IMR-90 (cell line): ENCODE measurements around the gene RAB11FIP4. TPM values are rescaled to one million over a fixed set of nuclear protein-coding genes. Genes with fewer than 3 reads are reported as not detected.

Source experiments
- ATAC-seq: fragments of 200-7000 bp; cut with Tn5 transposase; 2 replicates; pipeline ENCODE4 v1.9.1; 2020; ENCODE audit warnings: low read depth, mild to moderate bottlenecking, moderate library complexity
- BruUV-seq: library from RNA; stranded (reverse); fragments of 400-500 nt; replicated peaks from 2 replicates; lab custom pipeline; 2021; lab: Mats Ljungman, UMichigan
- CTCF ChIA-PET: fragments of 300-600 bp; formaldehyde crosslinking; extraction: SDS; loops from one replicate; lab custom pipeline; 2021; ENCODE audit warnings: antibody characterized with exemption; lab: Yijun Ruan, JAX
- POLR2A ChIA-PET: fragments of 300-600 bp; sonication (Branson Sonifier 250); formaldehyde crosslinking; loops from one replicate; lab custom pipeline; 2022; ENCODE audit warnings: antibody characterized with exemption; ENCODE audit not compliant: unreplicated experiment; lab: Charles Lee
- DNase-seq: peaks from one replicate; pipeline ENCODE4 v3.0.0; 2013
- H2AFZ ChIP-seq: replicated peaks from 2 replicates; pipeline ENCODE3; 2013; ENCODE audit warnings: low read length, mild to moderate bottlenecking; ENCODE audit not compliant: poor library complexity
- H2AK5ac ChIP-seq: 2 replicates; pipeline ENCODE4 v1.6.1; 2013; ENCODE audit warnings: low read depth, low read length, inconsistent platforms
- H2AK9ac ChIP-seq: replicated peaks from 2 replicates; pipeline ENCODE3; 2013; ENCODE audit warnings: mild to moderate bottlenecking, low read depth, low read length, moderate library complexity; ENCODE audit not compliant: poor library complexity
- H2BK120ac ChIP-seq: 2 replicates; pipeline ENCODE4 v1.6.1; 2013; ENCODE audit warnings: low read depth, low read length, inconsistent platforms
- H2BK15ac ChIP-seq: 3 replicates; pipeline ENCODE4 v1.6.1; 2013; ENCODE audit warnings: low read depth, low read length, inconsistent platforms
- H2BK20ac ChIP-seq: 2 replicates; pipeline ENCODE4 v1.6.1; 2013; ENCODE audit warnings: low read depth, mild to moderate bottlenecking, inconsistent platforms, low read length, moderate library complexity
- H2BK5ac ChIP-seq: 2 replicates; pipeline ENCODE4 v1.6.1; 2013; ENCODE audit warnings: mild to moderate bottlenecking, low read depth, low read length, inconsistent platforms; ENCODE audit not compliant: poor library complexity, severe bottlenecking
- H3K14ac ChIP-seq: replicated peaks from 2 replicates; pipeline ENCODE4 v1.6.1; 2013; ENCODE audit warnings: low read depth, low read length, inconsistent platforms
- H3K18ac ChIP-seq: 2 replicates; pipeline ENCODE4 v1.6.1; 2013; ENCODE audit warnings: low read depth, low read length, control low read depth
- H3K23ac ChIP-seq: 2 replicates; pipeline ENCODE4 v1.6.1; 2013; ENCODE audit warnings: low read depth, low read length, inconsistent platforms
- H3K27ac ChIP-seq: 2 replicates; pipeline ENCODE4 v1.5.1; 2013; ENCODE audit warnings: mild to moderate bottlenecking, control low read depth, low read length; ENCODE audit not compliant: insufficient read depth
- H3K27me3 ChIP-seq: 2 replicates; pipeline ENCODE4 v1.6.1; 2013; ENCODE audit warnings: low read length; ENCODE audit not compliant: control insufficient read depth, insufficient read depth
- H3K36me3 ChIP-seq: 2 replicates; pipeline ENCODE4 v1.6.1; 2013; ENCODE audit warnings: low read length, mixed read lengths; ENCODE audit not compliant: control insufficient read depth, insufficient read depth
- H3K4ac ChIP-seq: 2 replicates; pipeline ENCODE4 v1.6.1; 2013; ENCODE audit warnings: low read depth, low read length, inconsistent platforms
- H3K4me1 ChIP-seq: 2 replicates; pipeline ENCODE4 v1.6.1; 2013; ENCODE audit warnings: low read length, mixed read lengths; ENCODE audit not compliant: control insufficient read depth, insufficient read depth
- H3K4me2 ChIP-seq: 2 replicates; pipeline ENCODE4 v1.6.1; 2013; ENCODE audit warnings: low read depth, mild to moderate bottlenecking, control low read depth, low read length, moderate library complexity
- H3K4me3 ChIP-seq: 2 replicates; pipeline ENCODE4 v1.5.1; 2013; ENCODE audit warnings: low read depth, mild to moderate bottlenecking, control low read depth, low read length, moderate library complexity; ENCODE audit not compliant: insufficient read depth
- H3K56ac ChIP-seq: 2 replicates; pipeline ENCODE4 v1.6.1; 2013; ENCODE audit warnings: low read length, inconsistent platforms; ENCODE audit not compliant: insufficient read depth; ENCODE audit errors: extremely low read depth
- H3K79me1 ChIP-seq, 2 experiments: 2 replicates each; pipeline ENCODE4 v1.6.1; 2013; ENCODE audit warnings: low read length in 2 of 2, inconsistent platforms in 1 of 2, low read depth in 1 of 2
- H3K9ac ChIP-seq: 2 replicates; pipeline ENCODE4 v1.6.1; 2013; ENCODE audit warnings: low read depth, low read length, control low read depth
- H3K9me1 ChIP-seq: 2 replicates; pipeline ENCODE4 v1.6.1; 2013; ENCODE audit warnings: low read length, inconsistent platforms; ENCODE audit not compliant: insufficient read depth
- H3K9me3 ChIP-seq: 2 replicates; pipeline ENCODE4 v1.6.1; 2013; ENCODE audit warnings: low read length; ENCODE audit not compliant: control insufficient read depth, insufficient read depth
- H4K20me1 ChIP-seq: 2 replicates; pipeline ENCODE4 v1.6.1; 2013; ENCODE audit warnings: low read length, inconsistent platforms; ENCODE audit not compliant: insufficient read depth
- H4K5ac ChIP-seq: 2 replicates; pipeline ENCODE4 v1.6.1; 2013; ENCODE audit warnings: mild to moderate bottlenecking, low read depth, low read length, control low read depth
- H4K8ac ChIP-seq, 2 experiments: 2 replicates each; pipeline ENCODE4 v1.6.1; 2013; ENCODE audit warnings: low read depth in 2 of 2, low read length in 2 of 2, control low read depth in 1 of 2, inconsistent platforms in 1 of 2
- H4K91ac ChIP-seq: 2 replicates; pipeline ENCODE4 v1.6.1; 2013; ENCODE audit warnings: low read depth, low read length, inconsistent platforms; ENCODE audit not compliant: insufficient read depth
- BHLHE40 ChIP-seq: fragments of 150-350 bp; IDR thresholded peaks from 2 replicates; pipeline ENCODE4 v1.6.1; 2016; ENCODE audit warnings: mild to moderate bottlenecking, low read depth, low read length
- CTCF ChIP-seq: conservative IDR thresholded peaks from 2 replicates; pipeline ENCODE4 v1.5.1; 2012; ENCODE audit warnings: mild to moderate bottlenecking, low read depth, low read length, improper control_type of control experiment
- FOS ChIP-seq: fragments of 150-350 bp; IDR thresholded peaks from 2 replicates; pipeline ENCODE4 v1.6.1; 2016; ENCODE audit warnings: low read depth, low read length
- MAFK ChIP-seq: IDR thresholded peaks from 2 replicates; pipeline ENCODE4 v1.6.1; 2012; ENCODE audit warnings: low read depth, low read length, improper control_type of control experiment
- MAZ ChIP-seq: IDR thresholded peaks from 2 replicates; pipeline ENCODE4 v1.6.1; 2012; ENCODE audit warnings: low read depth, mild to moderate bottlenecking, low read length, improper control_type of control experiment, moderate library complexity, borderline replicate concordance
- MXI1 ChIP-seq: IDR thresholded peaks from 2 replicates; pipeline ENCODE4 v1.6.1; 2012; ENCODE audit warnings: low read depth, mild to moderate bottlenecking, low read length, moderate library complexity, borderline replicate concordance
- NFE2L2 ChIP-seq: fragments of 150-350 bp; IDR thresholded peaks from 2 replicates; pipeline ENCODE4 v1.6.1; 2016; ENCODE audit warnings: low read depth, mild to moderate bottlenecking, low read length
- RAD21 ChIP-seq: IDR thresholded peaks from 2 replicates; pipeline ENCODE4 v1.6.1; 2012; ENCODE audit warnings: low read length, improper control_type of control experiment
- RCOR1 ChIP-seq: IDR thresholded peaks from 2 replicates; pipeline ENCODE4 v1.6.1; 2012; ENCODE audit warnings: mild to moderate bottlenecking, low read length, improper control_type of control experiment; ENCODE audit not compliant: insufficient replicate concordance
- RFX5 ChIP-seq: IDR thresholded peaks from 2 replicates; pipeline ENCODE4 v1.8.0; 2012; ENCODE audit warnings: low read depth, mild to moderate bottlenecking, low read length, moderate library complexity
- SMC3 ChIP-seq: fragments of 150-350 bp; IDR thresholded peaks from 2 replicates; pipeline ENCODE4 v1.6.1; 2016; ENCODE audit warnings: low read depth, mild to moderate bottlenecking, antibody characterized with exemption, low read length, moderate library complexity
- WGBS, 2 experiments: methylation state at CpG; one replicate each; pipeline versions ENCODE4 v1.1.5 to v1.1.7; 2013; ENCODE audit warnings: missing lambda C conversion rate in 2 of 2; ENCODE audit not compliant: insufficient read length in 1 of 2; ENCODE audit errors: extremely low coverage in 2 of 2; 5-methylcytosine and 5-hydroxymethylcytosine counted together
- dilution Hi-C: fragments of 300-500 bp; cut with HindIII; formaldehyde crosslinking; loops from one replicate; pipeline ENCODE4 v1.14.3; 2018; ENCODE audit warnings: low sequenced_read_pairs; ENCODE audit not compliant: unreplicated experiment
- in situ Hi-C: fragments of 300-500 bp; cut with MboI; formaldehyde crosslinking; loops from 3 replicates; pipeline ENCODE4 v1.14.3; 2019; ENCODE audit warnings: low sequenced_read_pairs, inconsistent platforms, mixed read lengths
- intact Hi-C: fragments of 100-400 bp; cut with micrococcal nuclease; formaldehyde crosslinking; loops from 2 replicates; pipeline ENCODE4 v1.10.0; 2022
- polyA plus RNA-seq, 3 experiments: library from polyadenylated mRNA; depleted of rRNA; stranded (reverse); fragments of >200 nt; gene quantifications; 2 replicates each; pipeline ENCODE4 v1.2.3, GENCODE V29; 2012; ENCODE audit warnings: low replicate concordance in 1 of 3
- total RNA-seq: library from RNA; depleted of rRNA; stranded (reverse); fragments of >200 nt; gene quantifications from 2 replicates; pipeline ENCODE4 v1.2.3, GENCODE V29; 2012
- TF ChIP-seq, protein P1 (sequence below): fragments of 150-350 bp; IDR thresholded peaks from 2 replicates; pipeline ENCODE4 v1.6.1; 2016; ENCODE audit warnings: low read depth, mild to moderate bottlenecking, low read length, moderate library complexity, borderline replicate concordance

The RAB11FIP4 gene
- total and polyA plus RNA-seq, 2 of the 4 experiments (the other 2 are of a cell fraction), result 0.68 to 1.1 TPM

DNA sequence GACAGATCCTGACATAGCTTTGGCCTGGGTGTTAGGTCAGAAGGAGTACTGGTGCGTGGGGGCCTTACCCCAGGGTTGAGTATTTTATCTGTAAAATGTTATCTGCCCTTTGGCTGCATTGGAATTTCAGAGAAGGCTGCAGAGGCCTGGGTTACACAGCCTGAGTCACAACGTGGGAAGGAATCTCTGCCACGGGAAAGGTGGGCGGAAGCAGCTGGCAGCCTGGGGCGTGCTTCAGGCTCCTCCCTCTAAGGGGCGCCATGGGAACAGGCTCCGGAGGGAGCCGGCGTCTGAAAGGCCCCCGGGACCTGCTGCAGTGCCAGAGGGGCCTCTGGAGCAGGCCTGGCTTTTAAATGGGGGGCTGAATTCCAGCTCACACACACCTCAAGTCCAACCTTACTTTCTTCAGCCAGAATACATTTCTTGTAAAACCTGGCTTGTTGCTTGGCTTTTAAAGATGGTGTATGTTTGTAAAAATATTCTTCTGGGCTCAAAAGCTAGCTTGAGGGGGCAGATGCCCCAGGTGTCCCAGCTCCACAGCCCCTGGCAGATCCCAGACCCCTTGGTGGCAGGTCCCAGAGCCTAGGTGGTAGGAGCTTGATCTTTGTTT is 142.2 kb downstream of the RAB11FIP4 start (continued):
- TF ChIP-seq RCOR1 (peak; percentile 34), FOS (peak; percentile 65; the same call in 1 of the 2 replicates)

- peaks cover 4% of the 10 kb centered on the region; the same call in 1 of the 2 replicates for H3K9me1 ChIP-seq
- no peaks in the 10 kb centered on the region for H4K20me1 ChIP-seq
- H2AFZ ChIP-seq, result no peak overlapping the region
- H3K4me2 ChIP-seq, result no peak overlapping the region
- H2BK20ac ChIP-seq, result no peak overlapping the region
- H4K5ac ChIP-seq, result peak overlapping the region; percentile 32; the same call in 1 of the 2 replicates
- dilution Hi-C loops (no loop called here), intact Hi-C loops (no loop called here), in situ Hi-C loops (no loop called here)
- no peak overlapping the region for H2AK9ac ChIP-seq
- no TSS peak for BruUV-seq
- H3K4ac ChIP-seq, result 0 out of 2 replicates have a peak overlapping the region, but pooled peaks have one; percentile 8
- no peak overlapping the region for H4K8ac ChIP-seq
- H3K27me3 ChIP-seq, result no peaks in the 10 kb centered on the region
- no peaks in the 10 kb centered on the region for H3K36me3 ChIP-seq
- ATAC-seq, result no peak
- H4K91ac ChIP-seq, result no peak overlapping the region
- ChIA-PET CTCF (interaction anchor here (0.6 to 4.1 kb wide), 6 partner anchors 97 to 322 kb away, joined by 3 to 21 read pairs (median 4); no protein-coding TSS in a partner anchor), POLR2A (interaction anchor here (0.7 kb wide), 1 partner anchor 15 kb away, joined by 10 read pairs; no protein-coding TSS in a partner anchor)
- H3K9me3 ChIP-seq, result no peaks in the 10 kb centered on the region
- WGBS, 2 experiments, result no CpG with 5 or more reads among the region's 10 CpGs
- H3K9ac ChIP-seq, result no peak overlapping the region
- peak; percentile 22 for DNase-seq
- H2BK15ac ChIP-seq, result no peak overlapping the region
- H3K23ac ChIP-seq, result no peak overlapping the region
- H3K18ac ChIP-seq, result peak overlapping the region; percentile 6; the same call in 1 of the 2 replicates
- H2BK5ac ChIP-seq, result no peak overlapping the region
- 0 out of 2 replicates have a peak overlapping the region, but pooled peaks have one; percentile 11 for H2AK5ac ChIP-seq
- no peak overlapping the region for H3K27ac ChIP-seq
- no peaks in the 10 kb centered on the region for H3K79me1 ChIP-seq
- H3K14ac ChIP-seq, result peak overlapping the region; percentile 17; the same call in 1 of the 2 replicates
- H3K4me3 ChIP-seq, result no peak overlapping the region
- no peak overlapping the region for H3K56ac ChIP-seq
- H3K4me1 ChIP-seq, result peaks cover 13% of the 10 kb centered on the region
- peak overlapping the region; percentile 13; the same call in 1 of the 2 replicates for H2BK120ac ChIP-seq
- TF ChIP-seq MAZ, result no peak
- TF ChIP-seq, protein P1, sequence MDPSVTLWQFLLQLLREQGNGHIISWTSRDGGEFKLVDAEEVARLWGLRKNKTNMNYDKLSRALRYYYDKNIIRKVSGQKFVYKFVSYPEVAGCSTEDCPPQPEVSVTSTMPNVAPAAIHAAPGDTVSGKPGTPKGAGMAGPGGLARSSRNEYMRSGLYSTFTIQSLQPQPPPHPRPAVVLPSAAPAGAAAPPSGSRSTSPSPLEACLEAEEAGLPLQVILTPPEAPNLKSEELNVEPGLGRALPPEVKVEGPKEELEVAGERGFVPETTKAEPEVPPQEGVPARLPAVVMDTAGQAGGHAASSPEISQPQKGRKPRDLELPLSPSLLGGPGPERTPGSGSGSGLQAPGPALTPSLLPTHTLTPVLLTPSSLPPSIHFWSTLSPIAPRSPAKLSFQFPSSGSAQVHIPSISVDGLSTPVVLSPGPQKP, result no peak
- TF ChIP-seq MAFK, result no peak
- TF ChIP-seq CTCF, result no peak
- no peak for TF ChIP-seq FOS
- no peak for TF ChIP-seq RAD21
- no peak for TF ChIP-seq SMC3
- no peak for TF ChIP-seq RFX5
- no peak for TF ChIP-seq NFE2L2
- no peak for TF ChIP-seq MXI1
- TF ChIP-seq BHLHE40, result no peak
These were observed 142.9 kb downstream of the RAB11FIP4 start for GRCh38 chr17:31534223-31534888.
